22Rv1 (cell line): ENCODE data around the gene SPANXD.

Source experiments
- H3K27ac ChIP-seq: fragments of 450-650 bp; 2 replicates; pipeline ENCODE4 v1.5.1; 2017
- ZFX ChIP-seq: fragments of 450-650 bp; IDR thresholded peaks from 2 replicates; pipeline ENCODE4 v1.6.1; 2017; ENCODE audit warnings: antibody characterized with exemption, borderline replicate concordance
- TF ChIP-seq, protein P1 (sequence below): fragments of 450-650 bp; IDR thresholded peaks from 2 replicates; pipeline ENCODE4 v1.5.1; 2017; ENCODE audit warnings: mild to moderate bottlenecking

SPANXD gene

DNA sequence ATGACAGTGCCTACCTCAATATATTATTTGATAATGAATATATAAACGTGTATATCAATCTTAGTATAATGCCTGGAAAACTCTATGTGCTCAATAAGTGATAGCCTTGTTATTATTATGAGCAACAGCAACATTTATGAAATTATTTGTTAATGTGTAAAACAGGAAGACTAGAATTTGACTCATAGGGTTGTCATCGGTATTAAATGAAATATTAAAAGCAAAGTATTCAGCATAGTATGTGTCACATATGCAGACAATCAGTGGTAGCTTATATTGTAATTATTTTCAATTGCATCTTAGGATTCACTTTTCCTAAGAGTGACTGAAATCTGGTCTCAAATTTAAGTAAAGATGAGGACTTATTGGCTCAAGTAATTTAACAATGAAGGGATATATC lies 24.6 kb downstream of the SPANXD start:
- H3K27ac ChIP-seq, result no peak overlapping the region
- TF ChIP-seq, protein P1, sequence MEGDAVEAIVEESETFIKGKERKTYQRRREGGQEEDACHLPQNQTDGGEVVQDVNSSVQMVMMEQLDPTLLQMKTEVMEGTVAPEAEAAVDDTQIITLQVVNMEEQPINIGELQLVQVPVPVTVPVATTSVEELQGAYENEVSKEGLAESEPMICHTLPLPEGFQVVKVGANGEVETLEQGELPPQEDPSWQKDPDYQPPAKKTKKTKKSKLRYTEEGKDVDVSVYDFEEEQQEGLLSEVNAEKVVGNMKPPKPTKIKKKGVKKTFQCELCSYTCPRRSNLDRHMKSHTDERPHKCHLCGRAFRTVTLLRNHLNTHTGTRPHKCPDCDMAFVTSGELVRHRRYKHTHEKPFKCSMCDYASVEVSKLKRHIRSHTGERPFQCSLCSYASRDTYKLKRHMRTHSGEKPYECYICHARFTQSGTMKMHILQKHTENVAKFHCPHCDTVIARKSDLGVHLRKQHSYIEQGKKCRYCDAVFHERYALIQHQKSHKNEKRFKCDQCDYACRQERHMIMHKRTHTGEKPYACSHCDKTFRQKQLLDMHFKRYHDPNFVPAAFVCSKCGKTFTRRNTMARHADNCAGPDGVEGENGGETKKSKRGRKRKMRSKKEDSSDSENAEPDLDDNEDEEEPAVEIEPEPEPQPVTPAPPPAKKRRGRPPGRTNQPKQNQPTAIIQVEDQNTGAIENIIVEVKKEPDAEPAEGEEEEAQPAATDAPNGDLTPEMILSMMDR, result no peak
- TF ChIP-seq ZFX, result no peak

DNA sequence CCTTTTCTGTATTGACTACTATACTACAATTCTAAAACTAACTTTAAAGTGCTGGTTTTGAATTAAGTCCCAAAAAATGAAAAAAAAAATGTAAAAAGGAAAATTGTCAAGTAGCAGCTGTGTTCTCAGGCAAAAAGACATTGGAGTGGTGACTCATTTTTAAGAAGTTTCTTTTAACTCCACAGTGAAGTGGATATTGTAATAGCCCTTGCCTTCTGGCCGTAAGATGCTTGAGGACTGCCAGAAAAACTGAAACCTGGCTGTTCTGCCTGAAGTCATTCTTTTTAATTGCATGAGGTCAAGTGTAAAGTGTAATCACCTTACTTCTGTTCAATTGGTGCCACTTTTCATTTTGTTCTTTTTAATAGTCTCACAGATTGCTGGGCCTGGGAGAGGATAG lies 28.9 kb downstream of the SPANXD start:
- no peak overlapping the region for H3K27ac ChIP-seq
- TF ChIP-seq ZFX, result no peak
- TF ChIP-seq, protein P1, result no peak

DNA sequence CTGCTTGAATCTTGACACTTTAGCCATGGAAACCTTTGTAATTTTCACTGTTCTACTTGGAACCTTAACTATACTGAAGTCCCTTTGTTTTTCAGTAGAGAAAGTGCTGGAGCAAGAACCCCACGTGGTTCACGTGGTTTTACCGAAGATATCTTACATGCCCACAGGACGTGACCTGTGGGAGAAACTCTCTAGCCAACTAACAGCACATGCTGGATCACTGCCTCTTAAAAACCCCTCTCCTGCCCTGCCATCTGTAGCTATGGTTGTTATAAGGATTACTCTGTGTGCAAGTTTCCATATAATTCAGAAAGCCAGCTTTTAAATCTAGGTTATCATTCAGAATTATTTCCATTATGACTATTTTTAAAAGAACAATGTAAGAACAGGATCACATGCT lies 30.2 kb downstream of the SPANXD start:
- TF ChIP-seq, protein P1, result no peak
- TF ChIP-seq ZFX, result no peak
- no peak overlapping the region for H3K27ac ChIP-seq

DNA sequence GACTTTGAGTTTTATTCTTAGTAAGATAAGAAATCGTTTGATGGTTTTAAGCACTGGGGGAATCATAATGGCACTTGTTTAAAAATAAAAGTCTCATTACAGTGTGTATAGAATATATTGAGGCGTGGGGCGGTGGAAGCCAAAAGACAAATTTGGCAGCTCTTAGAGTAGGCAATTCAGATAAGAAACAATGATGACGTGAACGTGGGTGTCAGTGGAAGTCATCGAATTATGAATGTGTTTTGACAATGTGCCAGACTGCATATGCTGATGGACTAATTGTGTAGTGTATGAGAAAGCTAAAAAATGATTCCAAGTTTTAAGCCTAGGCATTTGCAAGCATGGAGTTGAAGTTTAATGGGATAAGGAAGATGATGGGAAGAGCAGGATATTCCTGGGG lies 35.8 kb downstream of the SPANXD start:
- H3K27ac ChIP-seq, result no peak overlapping the region

DNA sequence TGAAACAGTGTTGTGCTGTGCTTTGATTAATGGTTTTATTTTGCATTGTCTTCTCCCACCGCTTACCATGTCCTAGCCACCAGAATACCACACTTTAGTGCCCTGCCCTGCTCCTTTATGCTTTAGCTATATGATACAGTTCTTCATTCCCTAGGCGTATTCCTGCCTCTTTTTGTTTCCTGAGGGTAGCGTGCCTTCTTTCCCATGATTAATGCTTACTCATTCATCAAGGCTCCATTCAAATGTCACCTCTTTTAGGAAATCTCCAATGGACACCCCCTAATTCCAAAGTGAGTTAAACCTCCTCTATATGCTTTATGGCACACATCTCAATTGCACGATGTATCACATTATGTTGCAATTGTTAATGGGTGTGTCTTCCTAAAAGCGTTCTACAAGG lies 46.3 kb downstream of the SPANXD start:
- no peak for TF ChIP-seq ZFX
- TF ChIP-seq, protein P1, result no peak

More for the DNA sequence above, 35.8 kb downstream of the SPANXD start:
- TF ChIP-seq, protein P1, result no peak
- TF ChIP-seq ZFX, result no peak

More for the DNA sequence above, 46.3 kb downstream of the SPANXD start:
- no peak overlapping the region for H3K27ac ChIP-seq
